Immature natural killer cell (primary cell): ENCODE measurements around the gene PWP1. TPM values are rescaled to one million over a fixed set of nuclear protein-coding genes. Genes with fewer than 3 reads are reported as not detected.

ENCODE experiments used
- DNase-seq, 3 donors: peaks; one replicate each; pipeline ENCODE4 v3.0.0; 2022; ENCODE audit warnings: mixed read lengths in 1 of 3
- H3K27ac Mint-ChIP-seq, 6 donors: one replicate each; pipeline ENCODE4 v1.8.0; 2020; ENCODE audit warnings: mixed read lengths in 6 of 6, mild to moderate bottlenecking in 5 of 6, inconsistent platforms in 4 of 6, moderate library complexity in 3 of 6
- H3K27me3 Mint-ChIP-seq, 3 donors: one replicate each; pipeline ENCODE4 v1.8.0; 2020 to 2021; ENCODE audit warnings: low read depth in 3 of 3, mild to moderate bottlenecking in 3 of 3, mixed read lengths in 3 of 3, moderate library complexity in 3 of 3, inconsistent platforms in 1 of 3
- H3K36me3 Mint-ChIP-seq, 3 donors: one replicate each; pipeline ENCODE4 v1.8.0; 2020; ENCODE audit warnings: mixed read lengths in 3 of 3, inconsistent platforms in 2 of 3, mild to moderate bottlenecking in 2 of 3
- H3K4me1 Mint-ChIP-seq, 2 donors: one replicate each; pipeline ENCODE4 v1.8.0; 2020; ENCODE audit warnings: inconsistent platforms in 2 of 2, mild to moderate bottlenecking in 2 of 2, mixed read lengths in 2 of 2, moderate library complexity in 1 of 2
- H3K4me3 Mint-ChIP-seq, 5 donors: one replicate each; pipeline ENCODE4 v1.8.0; 2020; ENCODE audit warnings: mild to moderate bottlenecking in 5 of 5, mixed read lengths in 5 of 5, inconsistent platforms in 3 of 5, moderate library complexity in 3 of 5
- H3K9me3 Mint-ChIP-seq, 6 donors: one replicate each; pipeline ENCODE4 v1.8.0; 2020; ENCODE audit warnings: mild to moderate bottlenecking in 6 of 6, mixed read lengths in 6 of 6, inconsistent platforms in 4 of 6, moderate library complexity in 3 of 6
- polyA plus RNA-seq, 3 donors: library from polyadenylated mRNA; unstranded; fragments of 300-500 nt; fragmentation: Illumina TruSeq; gene quantifications; one replicate each; pipeline ENCODE4 v1.2.3, GENCODE V29; 2021

The PWP1 gene
- polyA plus RNA-seq, 3 donors from 2014 or later = 65.3 to 90.6 (median 70.0) TPM

GRCh38 chr12:107732365-107732764 lies 46.8 kb downstream of the PWP1 start:
- H3K27me3 Mint-ChIP-seq = peaks cover 0 to 6% (median 0%) of the 10 kb centered on the region in 3 donors
- H3K4me3 Mint-ChIP-seq = no peak overlapping the region
- peak overlapping the region in 1 of 6 donors; percentile 12 for H3K27ac Mint-ChIP-seq
- H3K4me1 Mint-ChIP-seq = peaks cover 6 to 15% of the 10 kb centered on the region in 2 donors
- H3K9me3 Mint-ChIP-seq = no peaks in the 10 kb centered on the region
- peaks cover 14 to 43% (median 24%) of the 10 kb centered on the region in 3 donors for H3K36me3 Mint-ChIP-seq
- DNase-seq = no peak

DNA sequence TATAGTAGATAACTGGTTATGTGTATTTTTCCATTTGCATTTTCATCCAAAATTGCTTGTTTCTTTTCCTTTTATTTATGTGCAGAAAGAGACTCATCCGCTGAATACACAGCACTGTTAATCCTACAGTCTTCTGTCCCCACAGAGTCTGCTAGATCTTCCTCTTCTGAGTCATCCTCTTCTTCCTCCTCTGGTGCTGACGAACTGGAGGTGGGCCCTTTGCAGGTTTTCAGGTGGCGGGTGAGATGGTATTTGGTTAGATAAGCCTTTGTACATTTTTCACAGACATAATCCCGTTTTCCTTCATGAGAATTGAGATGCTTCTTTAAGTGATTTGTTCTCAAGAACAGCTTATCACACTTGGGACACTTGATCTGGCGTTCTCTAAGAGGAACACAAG lies 48.5 kb downstream of the PWP1 start:
- Mint-ChIP-seq H3K9me3 (no peaks in the 10 kb centered on the region), H3K4me3 (no peak overlapping the region), H3K36me3 (peaks cover 22 to 60% (median 33%) of the 10 kb centered on the region in 3 donors), H3K4me1 (peaks cover 8 to 17% of the 10 kb centered on the region in 2 donors), H3K27me3 (peaks cover 0 to 6% (median 3%) of the 10 kb centered on the region in 3 donors), H3K27ac (peak overlapping the region in 3 of 6 donors; percentile 28 to 46 (median 46))
- DNase-seq = no peak

- H3K4me3 Mint-ChIP-seq = no peak overlapping the region
- peaks cover 0 to 6% (median 3%) of the 10 kb centered on the region in 3 donors for H3K27me3 Mint-ChIP-seq
- no peak for DNase-seq
- peak overlapping the region in 1 of 6 donors; percentile 52 for H3K27ac Mint-ChIP-seq
- peaks cover 8 to 17% of the 10 kb centered on the region in 2 donors for H3K4me1 Mint-ChIP-seq
- H3K36me3 Mint-ChIP-seq = peaks cover 25 to 74% (median 39%) of the 10 kb centered on the region in 3 donors
- H3K9me3 Mint-ChIP-seq = no peaks in the 10 kb centered on the region
Measured at GRCh38 chr12:107735763-107736162, 50.2 kb downstream of the PWP1 start.

DNA sequence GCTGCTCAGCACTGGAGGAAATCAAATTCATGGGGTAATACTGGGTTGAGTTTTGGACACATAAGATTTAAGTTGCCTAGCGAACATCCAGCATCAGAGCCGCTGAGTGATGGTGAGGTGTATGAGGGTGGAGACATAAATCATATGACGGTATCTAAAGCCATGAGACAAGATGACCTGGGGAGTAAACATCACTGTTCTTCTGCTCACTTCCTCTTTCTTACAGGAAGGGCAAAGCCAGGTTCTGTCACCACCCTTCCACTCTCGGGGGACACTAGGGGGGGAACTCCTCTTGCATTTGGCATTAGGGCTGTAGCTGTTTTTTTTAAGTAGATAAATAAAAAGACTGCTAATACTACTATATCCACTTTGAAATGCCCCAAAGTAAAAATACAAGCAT lies 51.3 kb downstream of the PWP1 start:
- H3K4me1 Mint-ChIP-seq = peaks cover 8 to 17% of the 10 kb centered on the region in 2 donors
- no peak for DNase-seq
- peaks cover 32 to 81% (median 46%) of the 10 kb centered on the region in 3 donors for H3K36me3 Mint-ChIP-seq

GRCh38 chr12:107748472-107748871 lies 62.9 kb downstream of the PWP1 start:
- DNase-seq = no peak
- peaks cover 0 to 2% (median 0%) of the 10 kb centered on the region in 3 donors for H3K27me3 Mint-ChIP-seq
- no peak overlapping the region for H3K4me3 Mint-ChIP-seq
- H3K27ac Mint-ChIP-seq = no peak overlapping the region
- peaks cover 2 to 9% of the 10 kb centered on the region in 2 donors for H3K4me1 Mint-ChIP-seq
- peaks cover 10 to 35% (median 17%) of the 10 kb centered on the region in 3 donors for H3K36me3 Mint-ChIP-seq
- no peaks in the 10 kb centered on the region for H3K9me3 Mint-ChIP-seq

More for the DNA sequence above, 51.3 kb downstream of the PWP1 start:
- Mint-ChIP-seq H3K27me3 (peaks cover 0 to 6% (median 3%) of the 10 kb centered on the region in 3 donors), H3K27ac (peak overlapping the region in 2 of 6 donors; percentile 15 to 39), H3K9me3 (no peaks in the 10 kb centered on the region), H3K4me3 (no peak overlapping the region)

DNA sequence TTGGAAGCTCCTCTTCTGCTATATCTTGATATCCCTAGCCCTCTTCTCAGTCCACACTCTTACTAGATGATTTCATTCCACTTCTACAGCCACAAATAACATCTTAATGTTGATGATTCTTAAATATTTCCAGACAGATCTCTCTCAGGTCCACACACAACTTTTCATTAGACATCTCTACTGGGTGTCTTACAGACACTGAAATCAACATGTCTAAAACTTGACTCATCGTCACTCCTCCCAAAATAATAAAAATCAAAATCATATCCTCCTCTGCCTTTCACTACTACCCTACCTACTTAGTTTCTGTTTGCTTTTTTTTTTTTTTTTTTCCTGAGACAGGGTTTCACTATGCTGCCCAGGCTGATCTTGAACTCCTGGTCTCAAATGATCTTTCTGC lies 63.5 kb downstream of the PWP1 start:
- Mint-ChIP-seq H3K27ac (no peak overlapping the region), H3K4me3 (no peak overlapping the region), H3K4me1 (peaks cover 2 to 14% of the 10 kb centered on the region in 2 donors), H3K27me3 (peaks cover 0 to 2% (median 0%) of the 10 kb centered on the region in 3 donors), H3K9me3 (no peaks in the 10 kb centered on the region), H3K36me3 (peaks cover 15 to 39% (median 21%) of the 10 kb centered on the region in 3 donors)
- no peak for DNase-seq

- peaks cover 0 to 6% (median 0%) of the 10 kb centered on the region in 3 donors for H3K36me3 Mint-ChIP-seq
- H3K4me1 Mint-ChIP-seq = peaks cover 35 to 42% of the 10 kb centered on the region in 2 donors
- DNase-seq = no peak
- peaks cover 3 to 13% (median 7%) of the 10 kb centered on the region in 3 donors for H3K27me3 Mint-ChIP-seq
- H3K27ac Mint-ChIP-seq = peak overlapping the region; percentile 82 to 94 (median 87)
- H3K4me3 Mint-ChIP-seq = peak overlapping the region; percentile 84 to 90 (median 88)
- no peaks in the 10 kb centered on the region for H3K9me3 Mint-ChIP-seq
Measured at GRCh38 chr12:107759410-107759809, 73.8 kb downstream of the PWP1 start.

- H3K9me3 Mint-ChIP-seq = no peaks in the 10 kb centered on the region
- H3K4me3 Mint-ChIP-seq = peak overlapping the region; percentile 84 to 90 (median 88)
- peaks cover 3 to 13% (median 7%) of the 10 kb centered on the region in 3 donors for H3K27me3 Mint-ChIP-seq
- H3K27ac Mint-ChIP-seq = peak overlapping the region; percentile 82 to 94 (median 87)
- DNase-seq = no peak
- peaks cover 35 to 42% of the 10 kb centered on the region in 2 donors for H3K4me1 Mint-ChIP-seq
- H3K36me3 Mint-ChIP-seq = peaks cover 0 to 6% (median 0%) of the 10 kb centered on the region in 3 donors
Measured at GRCh38 chr12:107760207-107760808, 74.7 kb downstream of the PWP1 start.

DNA sequence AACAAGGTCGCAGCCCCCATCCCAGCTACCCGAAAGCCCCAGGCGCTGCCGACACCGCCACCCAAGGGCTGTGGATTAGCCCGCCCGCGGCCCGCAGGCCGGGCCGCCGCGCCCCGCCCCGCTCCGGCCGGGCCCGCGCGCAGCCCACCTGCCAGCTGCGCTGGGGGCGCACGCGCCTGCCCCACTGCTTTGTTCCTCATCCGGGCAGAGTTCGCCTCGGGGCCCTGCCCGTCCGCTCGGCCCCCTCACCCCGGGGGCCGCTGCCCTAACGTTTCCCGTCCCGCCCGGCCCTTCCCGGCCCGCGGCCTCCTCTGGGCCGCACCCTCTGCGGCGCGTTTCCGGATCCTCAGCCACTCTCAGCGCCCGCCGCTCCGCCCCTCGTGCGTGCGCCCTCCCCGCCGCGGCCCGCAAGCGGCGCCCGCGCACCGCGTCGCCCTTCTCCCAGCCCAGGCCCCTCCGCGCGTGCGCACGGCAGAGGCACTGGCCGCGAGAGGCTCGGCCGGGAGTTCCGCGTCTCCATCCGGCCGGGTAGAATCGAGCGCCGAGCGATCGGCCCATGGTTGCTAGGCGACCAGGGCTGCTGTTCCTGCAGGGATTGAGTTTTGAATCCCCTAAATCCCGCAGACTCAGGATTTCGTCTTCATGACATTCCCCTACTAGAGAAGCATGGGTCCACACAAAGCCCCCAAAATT lies 75.4 kb downstream of the PWP1 start, which contains the start of gene PRDM4:
Gene PRDM4 (minus strand): TSS at position 329 of the 693 bp plus-strand sequence. CDS start 622 bp downstream, outside the sequence.
- peak within 1 kb of the TSS; percentile 84 to 93 (median 88) for H3K4me3 Mint-ChIP-seq
- H3K27me3 Mint-ChIP-seq = peaks cover 3 to 13% (median 7%) of the 10 kb centered on the region in 3 donors
- DNase-seq = peak; percentile 92 to 96 (median 95)
- H3K27ac Mint-ChIP-seq = peak within 1 kb of the TSS; percentile 82 to 94 (median 92)
- peaks cover 0 to 6% (median 0%) of the 10 kb centered on the region in 3 donors for H3K36me3 Mint-ChIP-seq
- H3K9me3 Mint-ChIP-seq = no peaks in the 10 kb centered on the region
- H3K4me1 Mint-ChIP-seq = peaks cover 35 to 42% of the 10 kb centered on the region in 2 donors

- peaks cover 3 to 13% (median 7%) of the 10 kb centered on the region in 3 donors for H3K27me3 Mint-ChIP-seq
- no peaks in the 10 kb centered on the region for H3K9me3 Mint-ChIP-seq
- H3K27ac Mint-ChIP-seq = peak overlapping the region; percentile 79 to 94 (median 92)
- H3K4me3 Mint-ChIP-seq = peak overlapping the region; percentile 84 to 93 (median 86)
- peaks cover 0 to 3% (median 0%) of the 10 kb centered on the region in 3 donors for H3K36me3 Mint-ChIP-seq
- peaks cover 35 to 42% of the 10 kb centered on the region in 2 donors for H3K4me1 Mint-ChIP-seq
- no peak for DNase-seq
Measured at GRCh38 chr12:107761502-107761904, 75.9 kb downstream of the PWP1 start.

Other genes with a start within 250 kb of the PWP1 start
- gene PRDM4, start 75.3 kb downstream of the PWP1 start, polyA plus RNA-seq = 10 to 100 TPM in 2 of 3 donors, 1 to 10 TPM in 1; 7.7 to 19.4 (median 12.2) TPM
- gene ASCL4, start 88.9 kb downstream of the PWP1 start, polyA plus RNA-seq = not detected